ENCODE data around the gene SH3GLB2.
"Not testable (repeated sequence)": the region's sequence is repeated elsewhere in the genome, so short reads cannot be mapped to it uniquely, and the experiment has no call there.

SH3GLB2 gene

DNA sequence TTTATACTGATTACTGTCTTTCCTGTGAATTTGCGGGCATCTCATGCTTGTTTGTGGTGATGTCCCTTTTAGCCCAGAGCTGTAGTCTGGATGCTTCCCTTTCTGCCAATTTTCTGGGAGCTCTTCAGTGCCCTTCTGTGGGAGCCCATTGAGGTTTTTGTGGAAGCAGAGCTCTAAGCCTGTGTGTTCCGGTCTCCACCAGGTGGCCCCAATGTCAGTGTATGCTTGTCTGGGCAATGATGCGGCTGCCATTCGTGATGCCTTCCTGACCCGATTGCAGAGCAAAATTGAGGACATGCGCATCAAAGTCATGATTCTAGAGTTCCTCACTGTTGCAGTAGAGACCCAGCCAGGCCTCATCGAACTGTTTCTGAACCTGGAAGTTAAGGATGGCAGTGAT is 35.1 kb downstream of the SH3GLB2 start:
- no peak for DNase-seq

DNA sequence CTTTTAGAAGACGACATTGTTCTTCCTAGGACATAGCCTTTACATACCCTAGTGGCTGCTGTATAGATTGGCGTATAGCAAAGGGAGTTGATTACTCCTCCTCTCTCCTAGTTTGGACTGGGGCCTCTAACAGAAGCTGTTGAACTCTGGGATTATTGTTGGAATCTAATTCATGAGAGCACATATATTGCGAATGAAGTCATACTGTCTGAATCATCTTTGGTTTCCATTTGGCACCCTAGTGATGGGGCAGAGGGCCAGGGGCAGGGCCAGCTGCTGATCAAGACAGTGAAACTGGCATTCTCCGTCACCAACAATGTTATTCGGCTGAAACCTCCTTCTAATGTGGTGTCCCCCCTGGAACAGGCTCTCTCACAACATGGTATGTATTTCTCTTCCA is 40.3 kb downstream of the SH3GLB2 start:
- no peak for DNase-seq

DNA sequence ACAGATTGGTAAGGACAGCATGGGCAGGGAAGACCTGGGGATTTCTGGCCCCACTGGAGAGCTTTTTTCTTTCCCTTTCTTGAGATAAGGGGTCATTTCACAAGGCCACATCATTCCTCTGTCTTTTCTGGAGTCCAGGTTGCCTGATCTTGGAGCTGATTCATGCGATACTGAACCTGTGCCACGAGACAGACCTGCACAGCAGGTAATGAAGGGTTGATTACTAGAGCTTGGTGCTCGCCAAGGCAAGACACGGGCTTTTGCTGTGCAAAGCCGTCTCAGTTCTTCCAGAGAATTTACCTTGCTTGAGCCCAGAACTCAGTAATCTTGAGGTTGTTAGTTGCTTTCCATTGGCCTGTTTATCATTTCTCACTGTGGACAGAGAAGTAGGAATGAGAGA is 41.5 kb downstream of the SH3GLB2 start:
- DNase-seq, result no peak

DNA sequence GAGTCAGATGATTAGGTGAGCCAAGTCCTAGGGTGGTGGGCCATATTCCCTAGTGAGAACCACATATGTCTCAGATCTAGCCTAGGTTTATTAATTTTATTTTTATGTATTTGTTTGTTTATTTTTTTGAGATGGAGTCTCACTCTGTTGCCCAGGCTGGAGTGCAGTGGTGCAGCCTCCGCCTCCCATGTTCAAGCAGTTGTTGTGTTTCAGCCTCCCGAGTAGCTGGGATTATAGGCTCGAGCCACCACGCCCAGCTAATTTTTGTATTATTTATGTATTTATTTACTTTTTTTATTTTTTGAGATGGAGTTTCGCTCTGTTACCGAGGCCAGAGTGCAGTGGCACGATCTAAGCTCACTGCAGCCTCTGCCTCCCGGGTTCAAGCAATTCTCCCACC is 44.6 kb downstream of the SH3GLB2 start:
- DNase-seq, result no peak

DNA sequence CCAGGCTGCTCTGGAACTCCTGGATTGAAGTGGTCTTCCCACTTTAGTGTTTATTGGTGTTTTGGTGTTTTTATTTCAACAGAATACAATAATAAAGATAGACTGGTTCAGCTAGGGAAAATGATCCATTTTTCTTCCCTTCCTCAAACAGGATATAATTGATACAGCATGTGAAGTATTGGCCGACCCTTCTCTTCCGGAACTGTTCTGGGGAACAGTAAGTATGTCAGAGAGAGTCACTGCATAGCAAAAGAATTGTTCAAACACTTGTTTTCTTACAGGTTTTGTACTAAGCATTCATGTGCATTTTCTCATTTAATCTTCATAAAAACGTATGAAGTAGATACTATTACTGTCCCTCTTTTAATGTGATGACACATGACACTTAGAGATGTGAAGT is 49.0 kb downstream of the SH3GLB2 start:
- no peak for DNase-seq

DNA sequence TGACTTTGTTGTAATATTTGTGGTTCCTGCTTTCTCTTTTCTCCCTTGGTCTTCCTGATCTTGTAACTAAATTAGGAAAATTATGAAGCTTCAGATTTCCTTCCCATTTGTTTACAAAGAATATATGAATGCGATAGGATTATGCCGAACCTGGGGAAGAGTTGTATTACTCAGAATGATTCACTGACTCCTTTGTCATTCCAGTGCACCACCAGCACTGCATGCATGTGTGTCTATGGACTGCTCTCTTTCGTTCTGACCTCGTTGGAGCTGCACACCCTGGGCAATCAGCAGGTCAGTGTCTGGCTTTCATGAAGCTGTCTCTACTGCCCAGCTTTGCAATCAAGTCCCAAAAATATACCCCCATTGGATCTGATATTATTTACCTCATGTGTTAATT is 55.2 kb downstream of the SH3GLB2 start:
- DNase-seq, result no peak

DNA sequence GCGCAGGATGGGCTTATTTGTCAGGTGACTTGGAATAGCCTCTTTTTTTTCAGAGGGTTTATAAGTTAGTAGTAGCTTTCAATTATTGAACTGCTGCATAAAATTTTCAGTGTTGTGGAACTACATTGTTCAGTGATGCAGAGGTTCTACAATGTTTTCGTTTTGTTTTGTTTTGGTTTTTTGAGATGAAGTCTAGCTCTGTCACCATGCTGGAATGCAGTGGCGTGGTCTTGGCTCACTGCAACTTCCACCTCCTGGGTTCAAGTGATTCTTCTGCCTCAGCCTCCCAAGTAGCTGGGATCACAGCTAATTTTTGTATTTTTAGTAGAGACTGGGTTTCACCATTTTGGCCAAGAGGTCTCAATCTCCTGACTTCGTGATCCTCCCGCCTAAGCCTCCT is 58.6 kb downstream of the SH3GLB2 start:
- DNase-seq, result no peak

DNA sequence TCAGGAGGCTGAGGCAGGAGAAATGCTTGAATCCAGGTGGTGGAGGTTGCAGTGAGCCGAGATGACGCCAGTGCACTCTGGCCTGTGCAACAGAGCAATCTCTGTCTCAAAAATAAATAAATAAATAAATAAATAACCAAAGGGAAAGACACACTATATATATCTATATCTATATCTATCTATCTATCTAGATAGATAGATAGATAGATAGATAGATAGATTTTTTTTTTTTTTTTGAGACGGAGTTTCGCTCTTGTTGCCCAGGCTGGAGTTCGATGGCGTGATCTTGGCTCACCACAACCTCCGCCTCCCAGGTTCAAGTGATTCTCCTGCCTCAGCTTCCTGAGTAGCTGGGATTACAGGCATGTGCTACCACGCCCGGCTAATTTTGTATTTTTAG is 66.7 kb downstream of the SH3GLB2 start:
- DNase-seq, result not testable (repeated sequence)
